Measurements from ENCODE around the gene MAFB.

MAFB gene

GRCh38 chr20:40678286-40678875, 10.7 kb downstream of the MAFB start:
- Histone ChIP-seq H3K4me1 (ENCODE audit: control insufficient read depth, insufficient read depth, low read length) (no peaks in the 10 kb centered on the region), H3K4me3 (ENCODE audit: low read depth, low read length) (no peak overlapping the region), H3K27ac (ENCODE audit: extremely low read depth, low read depth, low read length) (no peak overlapping the region), H3K9me3 (ENCODE audit: control insufficient read depth, insufficient read depth, low read depth, low read length) (no peaks in the 10 kb centered on the region), H3K36me3 (ENCODE audit: control insufficient read depth in 2 of 2, insufficient read depth in 1 of 2, low read length in 2 of 2) (no peaks in the 10 kb centered on the region)
- ChIA-PET CTCF (interaction anchor here (1.6 kb wide), 1 partner anchor 14 kb away, joined by 9 read pairs; no protein-coding TSS in a partner anchor), POLR2A (interaction anchor here (6.4 kb wide), 1 partner anchor 10 kb away, joined by 45 read pairs; the partner anchor contains the start of gene MAFB)
- TF ChIP-seq ZBTB10 (tag by site-specific recombination; IDR thresholded peaks at IDR 0.05) (no peak), HOXC10 (CRISPR knock-in tag; IDR thresholded peaks at IDR 0.05) (no peak), HIC1 (tag by site-specific recombination; IDR thresholded peaks at IDR 0.05) (no peak), ZNF560 (tag by site-specific recombination; IDR thresholded peaks at IDR 0.05; ENCODE audit: borderline replicate concordance) (no peak), ZNF660 (tag by site-specific recombination; IDR thresholded peaks at IDR 0.05) (no peak), ZNF48 (tag by site-specific recombination; IDR thresholded peaks at IDR 0.05) (no peak), ZNF302 (tag by site-specific recombination; IDR thresholded peaks at IDR 0.05; ENCODE audit: low read depth) (no peak), GLI2 (tag by site-specific recombination; IDR thresholded peaks at IDR 0.05; ENCODE audit: borderline replicate concordance, low read depth) (no peak), ZFP41 (tag by site-specific recombination; IDR thresholded peaks at IDR 0.05; ENCODE audit: borderline replicate concordance) (no peak)

- Histone ChIP-seq H3K27ac (ENCODE audit: extremely low read depth, low read depth, low read length) (no peak overlapping the region), H3K4me3 (ENCODE audit: low read depth, low read length) (no peak overlapping the region), H3K9me3 (ENCODE audit: control insufficient read depth, insufficient read depth, low read depth, low read length) (no peaks in the 10 kb centered on the region), H3K36me3 (ENCODE audit: control insufficient read depth in 2 of 2, insufficient read depth in 1 of 2, low read length in 2 of 2) (no peaks in the 10 kb centered on the region), H3K4me1 (ENCODE audit: control insufficient read depth, insufficient read depth, low read length) (no peaks in the 10 kb centered on the region)
- TF ChIP-seq ZNF335 (tag by site-specific recombination; conservative IDR thresholded peaks at IDR 0.05) (no peak), TSHZ1 (tag by site-specific recombination; IDR thresholded peaks at IDR 0.05; ENCODE audit: borderline replicate concordance) (peak; percentile 85; the same call in 1 of the 2 replicates), ZNF549 (tag by site-specific recombination; IDR thresholded peaks at IDR 0.05) (no peak), ZNF140 (tag by site-specific recombination; IDR thresholded peaks at IDR 0.05) (no peak)
- POLR2A ChIA-PET, result interaction anchor here (6.4 kb wide), 1 partner anchor 11 kb away, joined by 45 read pairs; the partner anchor contains the start of gene MAFB
- CTCF ChIA-PET, result interaction anchor here (0.7 to 1.6 kb wide), 4 partner anchors 13 to 165 kb away, joined by 3 to 10 read pairs (median 8); no protein-coding TSS in a partner anchor
Observed at GRCh38 chr20:40677343-40677924, 11.6 kb downstream of the MAFB start.

Measured in HEK293 (cell line).